Activated naive CD4-positive, alpha-beta T cell treated with anti-CD3 and anti-CD28 coated beads for 36 hours (primary cell): ENCODE measurements around the gene ADAMTS14. TPM values are rescaled to one million over a fixed set of nuclear protein-coding genes. Genes with fewer than 3 reads are reported as not detected.

ENCODE experiments used
- CTCF ChIA-PET: fragments of 350-600 bp; sonication (Branson Sonifier 250); formaldehyde crosslinking; loops from one replicate; lab custom pipeline; 2021; ENCODE audit warnings: antibody characterized with exemption; lab: Charles Lee
- DNase-seq: peaks from one replicate; pipeline ENCODE4 v3.0.0-alpha.2; 2020
- H3K27ac Mint-ChIP-seq: one replicate; pipeline ENCODE4 v1.8.0; 2021; ENCODE audit warnings: mild to moderate bottlenecking, mixed read lengths
- H3K27me3 Mint-ChIP-seq: one replicate; pipeline ENCODE4 v1.8.0; 2021; ENCODE audit warnings: low read depth, mixed read lengths
- H3K36me3 Mint-ChIP-seq: one replicate; pipeline ENCODE4 v1.8.0; 2021; ENCODE audit warnings: low read depth, mixed read lengths
- H3K4me1 Mint-ChIP-seq: one replicate; pipeline ENCODE4 v1.8.0; 2021; ENCODE audit warnings: low read depth, mixed read lengths
- H3K4me3 Mint-ChIP-seq: one replicate; pipeline ENCODE4 v1.8.0; 2021; ENCODE audit warnings: mild to moderate bottlenecking, moderate library complexity, mixed read lengths
- H3K9me3 Mint-ChIP-seq: one replicate; pipeline ENCODE4 v1.8.0; 2021; ENCODE audit warnings: mixed read lengths
- intact Hi-C: fragments of 100-400 bp; cut with micrococcal nuclease; formaldehyde crosslinking; loops from one replicate; pipeline ENCODE4 v1.15.1; 2023
- total RNA-seq, 2 experiments: library from RNA; stranded (reverse); gene quantifications; one replicate each; pipeline ENCODE4 v1.2.3, GENCODE V29; 2021

Gene ADAMTS14
- total RNA-seq, 2 experiments from 2014 or later, result not detected

DNA sequence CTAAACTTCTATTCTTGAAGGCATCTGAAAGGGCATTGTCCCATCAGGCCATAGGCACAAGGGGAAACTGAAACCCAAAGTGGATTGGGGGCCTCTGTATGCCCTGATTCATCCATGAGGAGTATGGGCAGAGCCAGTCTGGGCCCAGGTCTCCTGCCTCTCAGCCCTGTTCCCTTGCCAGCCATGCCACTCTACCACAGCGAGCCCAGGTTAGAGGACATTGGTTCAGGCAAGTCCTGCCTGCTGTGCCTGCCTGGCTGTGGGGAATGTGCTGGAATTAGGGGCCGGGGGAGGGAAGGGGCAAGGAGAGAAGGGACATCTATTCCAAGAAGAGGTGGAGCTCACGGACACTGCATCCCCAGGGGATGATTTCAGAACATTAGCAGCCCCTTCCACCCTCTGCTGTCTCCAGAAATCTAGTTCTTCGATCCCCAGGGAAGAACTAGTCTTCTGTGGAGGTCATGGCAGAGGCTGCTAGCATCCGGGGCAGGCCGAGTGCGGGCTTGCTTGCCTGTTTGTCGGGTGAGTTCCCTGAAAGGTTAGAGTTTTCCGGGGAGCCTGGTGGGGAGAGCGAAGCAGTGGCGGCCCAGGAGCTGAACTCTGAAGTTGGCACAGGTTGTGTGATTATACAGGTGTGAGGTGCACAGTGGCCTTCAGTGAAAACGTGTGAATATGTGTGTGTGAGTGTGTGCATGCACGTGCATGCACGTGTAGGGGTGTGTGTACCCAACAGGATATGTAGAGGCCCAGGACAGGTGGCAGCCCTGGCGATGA, 75.1 kb downstream of the ADAMTS14 start:
- DNase-seq, result no peak
- H3K4me3 Mint-ChIP-seq, result no peak overlapping the region
- H3K36me3 Mint-ChIP-seq, result no peaks in the 10 kb centered on the region
- CTCF ChIA-PET, result no interaction called here
- no peaks in the 10 kb centered on the region for H3K27me3 Mint-ChIP-seq
- no peak overlapping the region for H3K27ac Mint-ChIP-seq
- H3K4me1 Mint-ChIP-seq, result no peaks in the 10 kb centered on the region
- H3K9me3 Mint-ChIP-seq, result no peaks in the 10 kb centered on the region
- intact Hi-C loops, result no loop called here

DNA sequence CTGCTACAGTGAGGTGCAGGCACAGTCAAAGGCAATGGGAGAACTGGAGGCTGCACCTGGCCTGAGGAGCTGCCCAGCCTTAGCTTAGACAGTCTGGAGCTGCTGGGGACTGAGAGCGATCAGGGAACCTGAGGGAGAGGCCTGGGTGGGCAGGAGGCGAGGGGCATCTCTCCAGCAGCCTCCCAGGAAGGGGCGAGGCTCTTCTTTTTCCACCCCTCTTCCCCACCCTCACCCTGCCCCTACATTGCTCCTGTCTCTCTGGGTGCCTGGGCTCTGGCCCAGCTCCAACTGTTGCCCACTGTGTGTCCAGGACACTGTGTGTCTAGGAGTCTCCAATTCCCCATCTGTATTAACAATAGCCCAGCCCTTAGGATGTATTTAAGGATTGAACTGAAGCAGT, 76.0 kb downstream of the ADAMTS14 start:
- Mint-ChIP-seq H3K27me3 (no peaks in the 10 kb centered on the region), H3K4me3 (no peak overlapping the region), H3K4me1 (no peaks in the 10 kb centered on the region), H3K27ac (no peak overlapping the region), H3K9me3 (no peaks in the 10 kb centered on the region), H3K36me3 (no peaks in the 10 kb centered on the region)
- intact Hi-C loops, result no loop called here
- DNase-seq, result no peak
- CTCF ChIA-PET, result interaction anchor here (0.6 kb wide), 1 partner anchor 531 kb away, joined by 3 read pairs; no protein-coding TSS in a partner anchor

DNA sequence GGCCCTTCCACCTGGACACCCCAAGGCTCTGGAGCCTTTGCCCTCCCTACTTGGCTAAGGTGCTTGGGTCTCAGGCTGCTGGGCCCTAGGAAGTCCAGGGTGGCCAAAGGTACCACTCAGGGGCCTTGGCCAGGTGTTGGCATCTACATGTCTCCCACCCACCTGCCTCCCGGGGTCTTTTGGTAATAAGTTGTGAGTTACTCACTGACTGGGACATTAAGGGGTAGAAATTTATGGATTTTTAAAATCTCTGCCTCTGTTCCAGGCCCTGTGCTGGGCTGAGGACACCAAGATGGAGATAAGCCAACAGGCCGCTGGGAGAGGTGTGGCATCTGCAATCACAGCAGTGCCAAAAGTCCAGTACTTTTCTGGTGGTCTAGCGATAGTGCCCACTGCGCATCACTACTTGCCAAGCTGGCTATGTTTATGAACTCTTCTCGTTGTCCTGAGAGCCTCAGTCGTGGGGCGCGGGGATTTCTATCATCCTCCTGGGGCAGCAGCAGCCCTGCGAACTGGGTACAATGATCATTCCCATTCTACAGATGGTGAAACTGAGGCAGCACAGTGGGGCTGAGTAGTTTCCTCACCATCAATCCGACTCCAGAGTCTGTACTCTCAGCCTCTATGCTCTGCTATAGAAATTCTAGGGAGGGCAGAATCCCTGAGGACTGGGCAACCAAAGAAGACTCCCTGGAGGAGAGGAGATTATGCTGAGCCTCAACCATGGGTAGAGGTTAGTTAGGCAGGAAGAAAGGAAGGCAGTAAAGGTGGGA, 76.7 kb downstream of the ADAMTS14 start:
- Mint-ChIP-seq H3K36me3 (no peaks in the 10 kb centered on the region), H3K4me3 (no peak overlapping the region), H3K27me3 (no peaks in the 10 kb centered on the region), H3K27ac (no peak overlapping the region), H3K4me1 (no peaks in the 10 kb centered on the region), H3K9me3 (no peaks in the 10 kb centered on the region)
- CTCF ChIA-PET, result interaction anchor here (0.6 kb wide), 1 partner anchor 532 kb away, joined by 3 read pairs; no protein-coding TSS in a partner anchor
- no peak for DNase-seq
- intact Hi-C loops, result no loop called here

DNA sequence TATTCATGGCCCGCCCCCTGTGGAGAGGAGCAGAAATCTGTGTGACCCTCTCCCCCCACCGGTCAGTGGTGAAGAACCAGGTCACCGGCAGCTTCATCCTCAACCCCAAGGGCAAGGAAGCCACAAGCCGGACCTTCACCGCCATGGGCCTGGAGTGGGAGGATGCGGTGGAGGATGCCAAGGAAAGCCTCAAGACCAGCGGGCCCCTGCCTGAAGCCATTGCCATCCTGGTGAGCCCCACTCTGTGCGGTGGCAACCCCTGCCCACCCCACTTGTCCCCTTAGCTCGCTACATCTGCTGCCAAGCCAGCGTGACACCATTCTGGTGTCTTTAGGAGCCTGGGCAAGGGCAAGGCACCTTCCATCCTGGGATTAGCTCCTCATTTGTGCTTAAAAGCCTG, 77.5 kb downstream of the ADAMTS14 start:
- H3K4me3 Mint-ChIP-seq, result no peak overlapping the region
- H3K9me3 Mint-ChIP-seq, result no peaks in the 10 kb centered on the region
- no peak overlapping the region for H3K27ac Mint-ChIP-seq
- H3K27me3 Mint-ChIP-seq, result no peaks in the 10 kb centered on the region
- no peak for DNase-seq
- intact Hi-C loops, result loop anchor here (10.0 kb wide), 1 partner anchor 365 kb away; the partner anchor contains the start of gene LRRC20
- CTCF ChIA-PET, result interaction anchor here (2.1 kb wide), 1 partner anchor 10 kb away, joined by 10 read pairs; no protein-coding TSS in a partner anchor
- H3K4me1 Mint-ChIP-seq, result no peaks in the 10 kb centered on the region
- H3K36me3 Mint-ChIP-seq, result no peaks in the 10 kb centered on the region

DNA sequence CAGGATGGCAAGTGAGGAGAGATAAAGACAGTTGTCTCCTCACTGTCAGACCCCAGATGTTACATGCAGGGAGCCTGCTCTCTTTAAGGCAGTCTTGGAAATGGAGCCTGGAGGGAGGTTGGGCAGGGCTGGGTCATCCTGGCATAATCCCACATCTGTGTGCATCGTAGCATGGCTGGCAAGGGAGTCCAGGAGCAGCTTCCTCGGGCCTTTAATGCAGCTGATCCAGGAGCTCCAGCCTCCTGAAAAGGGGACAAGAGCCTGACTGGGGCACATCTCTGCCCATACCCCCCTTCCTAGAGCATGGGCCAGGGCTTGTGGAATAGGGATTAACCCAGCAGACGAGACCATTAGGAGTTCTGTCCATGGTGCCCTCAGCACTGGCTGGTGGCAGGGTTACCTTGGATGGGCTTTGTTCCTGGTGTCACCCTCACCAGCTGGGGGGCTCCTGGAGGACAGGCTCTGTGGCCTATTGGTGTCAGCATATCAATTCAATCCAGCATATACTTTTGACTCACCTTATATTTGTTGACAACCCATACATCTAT, 77.9 kb downstream of the ADAMTS14 start:
- H3K9me3 Mint-ChIP-seq, result no peaks in the 10 kb centered on the region
- intact Hi-C loops, result loop anchor here (10.0 kb wide), 1 partner anchor 365 kb away; the partner anchor contains the start of gene LRRC20
- no peaks in the 10 kb centered on the region for H3K27me3 Mint-ChIP-seq
- H3K36me3 Mint-ChIP-seq, result no peaks in the 10 kb centered on the region
- no peaks in the 10 kb centered on the region for H3K4me1 Mint-ChIP-seq
- no peak overlapping the region for H3K27ac Mint-ChIP-seq
- no peak overlapping the region for H3K4me3 Mint-ChIP-seq
- DNase-seq, result no peak
- CTCF ChIA-PET, result interaction anchor here (2.1 kb wide), 1 partner anchor 10 kb away, joined by 10 read pairs; no protein-coding TSS in a partner anchor

DNA sequence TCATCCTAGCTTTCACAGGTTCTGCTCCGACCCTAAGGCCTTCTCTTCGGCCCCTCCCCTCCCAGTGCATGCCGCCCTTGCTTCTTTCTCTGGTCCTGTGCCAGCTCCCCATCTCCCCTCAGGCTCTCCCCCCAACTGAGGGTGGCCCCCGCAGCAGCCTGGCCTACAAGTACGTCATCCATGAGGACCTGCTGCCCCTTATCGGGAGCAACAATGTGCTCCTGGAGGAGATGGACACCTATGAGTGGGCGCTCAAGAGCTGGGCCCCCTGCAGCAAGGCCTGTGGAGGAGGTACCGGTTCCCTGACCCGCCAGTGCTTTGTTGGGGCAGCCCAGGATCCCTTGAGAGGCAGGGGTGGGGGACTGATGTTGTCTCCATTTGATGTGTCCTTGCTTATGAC, 79.0 kb downstream of the ADAMTS14 start:
- H3K36me3 Mint-ChIP-seq, result no peaks in the 10 kb centered on the region
- H3K27me3 Mint-ChIP-seq, result no peaks in the 10 kb centered on the region
- intact Hi-C loops, result loop anchor here (10.0 kb wide), 1 partner anchor 367 kb away; the partner anchor contains the start of gene LRRC20
- no peaks in the 10 kb centered on the region for H3K9me3 Mint-ChIP-seq
- CTCF ChIA-PET, result interaction anchor here (2.1 kb wide), 1 partner anchor 9 kb away, joined by 10 read pairs; no protein-coding TSS in a partner anchor
- no peak overlapping the region for H3K27ac Mint-ChIP-seq
- no peak overlapping the region for H3K4me3 Mint-ChIP-seq
- DNase-seq, result no peak
- no peaks in the 10 kb centered on the region for H3K4me1 Mint-ChIP-seq

DNA sequence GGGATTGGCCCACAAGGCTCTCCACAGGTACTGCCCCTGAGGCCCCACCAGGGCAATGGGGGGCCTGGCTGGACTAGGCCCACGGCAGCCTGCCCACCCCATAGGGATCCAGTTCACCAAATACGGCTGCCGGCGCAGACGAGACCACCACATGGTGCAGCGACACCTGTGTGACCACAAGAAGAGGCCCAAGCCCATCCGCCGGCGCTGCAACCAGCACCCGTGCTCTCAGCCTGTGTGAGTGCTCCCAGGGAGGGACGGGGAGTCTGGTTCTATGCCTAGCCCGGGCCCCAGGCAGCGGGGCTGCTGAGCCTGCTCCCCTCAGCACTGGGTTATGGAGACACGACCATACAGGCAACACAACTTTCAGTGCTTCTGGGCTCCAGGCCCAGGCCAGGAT, 79.7 kb downstream of the ADAMTS14 start:
- intact Hi-C loops, result loop anchor here (10.0 kb wide), 1 partner anchor 367 kb away; the partner anchor contains the start of gene LRRC20
- Mint-ChIP-seq H3K4me3 (no peak overlapping the region), H3K36me3 (no peaks in the 10 kb centered on the region), H3K9me3 (no peaks in the 10 kb centered on the region), H3K4me1 (no peaks in the 10 kb centered on the region), H3K27ac (no peak overlapping the region), H3K27me3 (no peaks in the 10 kb centered on the region)
- CTCF ChIA-PET, result no interaction called here
- DNase-seq, result no peak

DNA sequence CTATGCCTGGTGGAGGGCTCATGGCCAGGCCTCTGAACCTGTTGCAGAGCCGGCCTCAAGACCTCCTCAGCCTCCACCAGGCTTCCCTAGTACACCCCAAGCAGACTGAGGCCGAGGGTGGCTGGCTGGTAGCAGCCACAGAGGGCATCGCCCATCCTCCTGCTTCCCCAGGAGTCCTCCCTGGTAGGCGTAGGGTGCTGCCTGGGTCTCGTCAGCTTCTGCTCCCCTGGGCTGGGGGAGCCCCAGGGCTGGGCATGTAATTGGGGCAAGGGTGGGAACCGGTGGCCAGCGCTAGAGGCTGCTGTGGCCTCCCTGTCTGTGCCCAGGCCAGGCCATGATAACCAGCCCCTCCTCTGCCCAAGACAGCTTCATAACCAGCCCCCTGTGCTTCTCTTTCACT, 80.3 kb downstream of the ADAMTS14 start:
- CTCF ChIA-PET, result interaction anchor here (0.6 kb wide), 1 partner anchor 388 kb away, joined by 3 read pairs; no protein-coding TSS in a partner anchor
- intact Hi-C loops, result loop anchor here (10.0 kb wide), 1 partner anchor 368 kb away; the partner anchor contains the start of gene LRRC20
- Mint-ChIP-seq H3K27ac (no peak overlapping the region), H3K27me3 (no peaks in the 10 kb centered on the region), H3K36me3 (no peaks in the 10 kb centered on the region), H3K9me3 (no peaks in the 10 kb centered on the region), H3K4me1 (no peaks in the 10 kb centered on the region), H3K4me3 (no peak overlapping the region)
- DNase-seq, result no peak

DNA sequence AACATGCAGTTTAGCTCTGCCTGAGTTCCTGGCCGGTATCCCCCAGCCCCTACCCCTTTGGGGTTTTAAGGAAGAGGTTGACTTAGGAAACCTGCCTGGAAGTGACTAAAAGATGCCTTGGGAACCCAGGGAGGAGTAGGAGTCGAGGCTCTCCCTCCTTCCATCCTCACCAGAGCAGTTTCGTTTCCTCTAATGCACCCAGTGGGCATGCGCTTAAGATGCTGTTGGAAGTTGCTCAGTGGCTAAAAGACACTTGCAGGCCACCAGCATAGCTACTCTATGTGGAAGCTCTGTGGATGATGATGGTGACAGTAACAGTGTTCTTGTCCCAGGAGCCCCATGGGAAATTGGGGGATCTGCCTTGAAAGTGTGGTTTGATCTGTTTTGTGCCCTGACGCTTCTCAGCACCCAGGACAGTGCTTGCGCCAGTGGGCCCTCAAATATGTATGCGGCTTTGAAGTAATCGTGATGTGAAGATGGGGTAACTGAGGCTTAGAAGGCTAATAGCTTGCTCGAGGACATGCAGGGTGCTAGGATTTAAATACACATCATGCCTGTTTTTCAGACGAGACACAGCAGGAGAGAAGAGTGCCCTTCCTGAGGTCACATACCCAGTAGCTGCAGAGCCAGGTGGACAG, 80.8 kb downstream of the ADAMTS14 start:
- H3K4me1 Mint-ChIP-seq, result no peaks in the 10 kb centered on the region
- intact Hi-C loops, result loop anchor here (10.0 kb wide), 1 partner anchor 368 kb away; the partner anchor contains the start of gene LRRC20
- H3K27me3 Mint-ChIP-seq, result no peaks in the 10 kb centered on the region
- H3K4me3 Mint-ChIP-seq, result no peak overlapping the region
- CTCF ChIA-PET, result interaction anchor here (0.6 to 2.4 kb wide), 3 partner anchors 204 to 388 kb away, joined by 3 to 8 read pairs (median 3); no protein-coding TSS in a partner anchor
- no peak overlapping the region for H3K27ac Mint-ChIP-seq
- DNase-seq, result no peak
- H3K9me3 Mint-ChIP-seq, result no peaks in the 10 kb centered on the region
- no peaks in the 10 kb centered on the region for H3K36me3 Mint-ChIP-seq

DNA sequence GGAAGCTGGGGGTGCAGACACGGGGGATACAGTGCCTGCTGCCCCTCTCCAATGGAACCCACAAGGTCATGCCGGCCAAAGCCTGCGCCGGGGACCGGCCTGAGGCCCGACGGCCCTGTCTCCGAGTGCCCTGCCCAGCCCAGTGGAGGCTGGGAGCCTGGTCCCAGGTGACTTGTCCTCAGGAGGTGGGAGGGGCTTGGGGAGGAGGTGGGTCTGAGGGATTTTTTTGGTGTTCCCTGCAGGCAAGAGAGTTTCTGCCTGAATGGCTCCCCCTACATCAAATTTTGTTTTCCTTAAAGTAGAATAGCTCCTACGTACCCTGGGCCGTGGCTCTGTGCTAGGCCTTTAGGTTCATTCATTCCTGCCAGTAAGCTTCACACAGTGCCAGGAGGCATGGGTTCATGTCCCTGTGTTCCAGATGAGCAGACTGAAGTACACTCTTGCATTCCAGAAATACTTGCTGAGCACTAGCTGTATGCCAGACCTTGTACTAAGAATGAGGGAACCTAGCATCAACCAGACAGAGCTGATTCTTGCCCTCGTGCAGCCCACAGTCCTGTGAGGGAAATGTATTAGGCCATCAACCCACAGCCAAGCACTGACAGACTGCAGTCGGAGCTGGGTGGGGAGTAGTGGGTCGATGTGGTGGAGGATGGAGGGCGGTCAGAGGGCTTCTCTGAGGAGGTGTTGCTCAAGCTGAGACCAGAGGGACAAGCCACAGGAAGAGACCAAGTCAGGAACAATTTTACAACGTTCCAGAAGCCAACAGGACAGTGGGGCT, 81.7 kb downstream of the ADAMTS14 start:
- CTCF ChIA-PET, result interaction anchor here (0.6 to 2.4 kb wide), 4 partner anchors 133 to 216 kb away, joined by 3 to 8 read pairs (median 4); no protein-coding TSS in a partner anchor
- DNase-seq, result no peak
- no peaks in the 10 kb centered on the region for H3K36me3 Mint-ChIP-seq
- H3K9me3 Mint-ChIP-seq, result no peaks in the 10 kb centered on the region
- H3K27ac Mint-ChIP-seq, result no peak overlapping the region
- H3K4me3 Mint-ChIP-seq, result no peak overlapping the region
- peaks cover 5% of the 10 kb centered on the region for H3K4me1 Mint-ChIP-seq
- H3K27me3 Mint-ChIP-seq, result no peaks in the 10 kb centered on the region
- intact Hi-C loops, result loop anchor here (10.0 kb wide), 1 partner anchor 369 kb away; the partner anchor contains the start of gene LRRC20
